22Rv1 (cell line): ENCODE data around the gene EIF4G1.

Experiments
- H3K27ac ChIP-seq: fragments of 450-650 bp; 2 replicates; pipeline ENCODE4 v1.5.1; 2017
- ZFX ChIP-seq: fragments of 450-650 bp; IDR thresholded peaks from 2 replicates; pipeline ENCODE4 v1.6.1; 2017; ENCODE audit warnings: antibody characterized with exemption, borderline replicate concordance
- TF ChIP-seq, protein P1 (sequence below): fragments of 450-650 bp; IDR thresholded peaks from 2 replicates; pipeline ENCODE4 v1.5.1; 2017; ENCODE audit warnings: mild to moderate bottlenecking

EIF4G1 gene

DNA sequence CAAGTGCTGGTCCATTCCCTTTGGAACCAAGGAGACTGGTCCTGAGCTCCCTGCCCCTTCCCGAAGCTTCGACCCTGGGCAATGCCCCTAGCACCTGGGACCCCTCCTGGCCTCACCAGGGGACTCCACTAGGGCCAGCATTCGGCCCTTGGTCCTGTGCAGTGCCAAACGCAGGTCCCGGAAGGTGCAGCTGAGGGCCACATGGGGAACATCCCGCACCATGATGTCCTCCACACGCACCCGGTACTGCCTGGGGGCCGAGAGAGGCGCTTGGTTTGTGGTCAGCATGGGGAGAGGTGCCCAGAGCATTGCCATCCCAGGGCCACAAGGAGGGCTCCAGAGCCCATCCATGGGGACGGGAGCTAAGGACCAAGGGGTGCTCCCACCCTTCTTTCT, 39.1 kb downstream of the EIF4G1 start:
- no peak for TF ChIP-seq ZFX
- TF ChIP-seq, protein P1, sequence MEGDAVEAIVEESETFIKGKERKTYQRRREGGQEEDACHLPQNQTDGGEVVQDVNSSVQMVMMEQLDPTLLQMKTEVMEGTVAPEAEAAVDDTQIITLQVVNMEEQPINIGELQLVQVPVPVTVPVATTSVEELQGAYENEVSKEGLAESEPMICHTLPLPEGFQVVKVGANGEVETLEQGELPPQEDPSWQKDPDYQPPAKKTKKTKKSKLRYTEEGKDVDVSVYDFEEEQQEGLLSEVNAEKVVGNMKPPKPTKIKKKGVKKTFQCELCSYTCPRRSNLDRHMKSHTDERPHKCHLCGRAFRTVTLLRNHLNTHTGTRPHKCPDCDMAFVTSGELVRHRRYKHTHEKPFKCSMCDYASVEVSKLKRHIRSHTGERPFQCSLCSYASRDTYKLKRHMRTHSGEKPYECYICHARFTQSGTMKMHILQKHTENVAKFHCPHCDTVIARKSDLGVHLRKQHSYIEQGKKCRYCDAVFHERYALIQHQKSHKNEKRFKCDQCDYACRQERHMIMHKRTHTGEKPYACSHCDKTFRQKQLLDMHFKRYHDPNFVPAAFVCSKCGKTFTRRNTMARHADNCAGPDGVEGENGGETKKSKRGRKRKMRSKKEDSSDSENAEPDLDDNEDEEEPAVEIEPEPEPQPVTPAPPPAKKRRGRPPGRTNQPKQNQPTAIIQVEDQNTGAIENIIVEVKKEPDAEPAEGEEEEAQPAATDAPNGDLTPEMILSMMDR = no peak
- H3K27ac ChIP-seq = no peak overlapping the region

DNA sequence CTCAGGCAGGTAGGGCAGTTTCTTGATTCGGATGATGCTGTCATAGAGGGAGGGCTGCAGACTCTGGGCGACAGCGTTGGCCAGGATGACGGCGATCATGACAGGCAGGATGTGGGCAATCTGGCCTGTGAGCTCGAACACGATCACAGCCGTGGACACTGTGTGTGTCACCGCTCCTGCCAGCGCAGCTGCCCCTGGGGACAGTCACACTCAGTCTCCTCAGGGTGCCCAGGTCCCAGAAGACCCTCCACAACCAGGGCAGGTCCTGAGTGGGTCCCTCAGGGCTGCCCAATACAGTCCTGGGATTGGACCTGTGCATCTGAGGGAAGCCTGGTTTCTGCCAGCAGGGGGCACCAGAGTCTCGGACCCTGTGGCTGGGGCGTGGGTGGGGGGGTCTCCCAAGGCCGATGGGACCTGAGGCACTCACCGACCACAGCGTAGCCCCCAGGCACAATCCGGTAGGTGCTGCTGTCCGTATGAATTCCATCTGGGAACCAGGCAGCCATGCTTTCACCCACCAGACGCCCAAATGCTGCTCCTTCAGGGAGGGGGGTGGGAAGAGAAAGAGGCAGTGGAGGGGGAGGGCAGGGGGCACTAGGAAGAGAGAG, 39.8 kb downstream of the EIF4G1 start:
- no peak for TF ChIP-seq ZFX
- TF ChIP-seq, protein P1 = peak; percentile 92
- no peak overlapping the region for H3K27ac ChIP-seq

DNA sequence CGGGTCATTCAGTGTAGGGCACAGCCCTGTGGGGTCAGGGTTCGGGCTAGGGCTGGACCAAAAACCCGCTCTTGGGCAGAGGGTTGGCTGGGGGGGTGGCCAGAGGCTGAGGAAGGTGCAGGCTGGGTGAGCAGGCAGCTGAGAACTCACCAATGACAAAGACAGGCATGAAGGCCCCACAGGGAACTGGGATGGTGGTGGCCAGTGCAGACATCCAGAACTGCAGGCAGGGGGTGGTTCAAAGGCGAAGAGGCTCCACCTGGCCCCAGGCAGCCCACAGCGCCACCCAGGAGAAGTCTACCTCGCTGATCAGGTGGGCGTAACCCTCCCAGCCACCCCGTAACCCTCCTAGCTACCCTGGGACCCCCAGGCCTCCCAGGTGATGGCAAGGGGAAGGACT, 40.3 kb downstream of the EIF4G1 start:
- H3K27ac ChIP-seq = no peak overlapping the region
- TF ChIP-seq ZFX = no peak
- TF ChIP-seq, protein P1 = no peak

DNA sequence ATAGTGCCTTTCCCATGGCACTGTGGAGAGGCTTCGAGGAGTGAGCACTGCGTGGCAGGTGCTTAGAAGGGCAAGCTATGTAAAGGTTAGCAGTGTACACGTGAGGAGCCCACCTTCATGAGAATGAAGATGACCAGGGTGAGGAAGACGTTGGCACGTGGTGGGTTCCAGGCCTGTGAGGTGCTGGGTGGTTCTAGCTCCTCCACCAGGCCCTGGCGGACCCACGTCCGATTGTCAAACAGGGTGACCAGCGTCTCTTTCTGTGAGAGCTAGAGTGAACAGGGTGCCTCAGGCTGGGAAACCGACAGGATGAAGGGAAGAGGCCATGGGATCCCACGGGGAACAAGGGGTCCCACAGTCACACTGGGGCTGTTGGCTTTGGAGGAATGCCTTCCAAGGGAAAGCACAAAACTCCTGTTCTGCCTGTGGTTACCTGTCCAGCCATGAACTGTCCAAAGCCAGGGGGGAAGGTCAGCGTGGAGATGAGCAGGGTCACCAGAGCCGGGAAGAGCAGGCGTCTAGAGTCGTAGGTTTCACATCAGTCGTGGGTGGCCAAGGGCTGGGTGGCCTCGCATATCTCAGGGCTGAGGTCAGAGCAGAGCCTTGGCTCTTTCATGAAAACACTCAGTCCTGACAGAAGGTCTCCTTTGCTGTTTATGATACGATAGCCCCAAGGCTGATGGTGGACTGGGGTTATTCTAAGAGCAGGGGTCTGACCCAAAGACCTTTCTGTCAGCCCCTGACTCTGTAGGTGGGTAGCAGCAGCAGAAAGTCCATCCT, 41.0 kb downstream of the EIF4G1 start:
- no peak for TF ChIP-seq ZFX
- TF ChIP-seq, protein P1 = no peak
- H3K27ac ChIP-seq = no peak overlapping the region

DNA sequence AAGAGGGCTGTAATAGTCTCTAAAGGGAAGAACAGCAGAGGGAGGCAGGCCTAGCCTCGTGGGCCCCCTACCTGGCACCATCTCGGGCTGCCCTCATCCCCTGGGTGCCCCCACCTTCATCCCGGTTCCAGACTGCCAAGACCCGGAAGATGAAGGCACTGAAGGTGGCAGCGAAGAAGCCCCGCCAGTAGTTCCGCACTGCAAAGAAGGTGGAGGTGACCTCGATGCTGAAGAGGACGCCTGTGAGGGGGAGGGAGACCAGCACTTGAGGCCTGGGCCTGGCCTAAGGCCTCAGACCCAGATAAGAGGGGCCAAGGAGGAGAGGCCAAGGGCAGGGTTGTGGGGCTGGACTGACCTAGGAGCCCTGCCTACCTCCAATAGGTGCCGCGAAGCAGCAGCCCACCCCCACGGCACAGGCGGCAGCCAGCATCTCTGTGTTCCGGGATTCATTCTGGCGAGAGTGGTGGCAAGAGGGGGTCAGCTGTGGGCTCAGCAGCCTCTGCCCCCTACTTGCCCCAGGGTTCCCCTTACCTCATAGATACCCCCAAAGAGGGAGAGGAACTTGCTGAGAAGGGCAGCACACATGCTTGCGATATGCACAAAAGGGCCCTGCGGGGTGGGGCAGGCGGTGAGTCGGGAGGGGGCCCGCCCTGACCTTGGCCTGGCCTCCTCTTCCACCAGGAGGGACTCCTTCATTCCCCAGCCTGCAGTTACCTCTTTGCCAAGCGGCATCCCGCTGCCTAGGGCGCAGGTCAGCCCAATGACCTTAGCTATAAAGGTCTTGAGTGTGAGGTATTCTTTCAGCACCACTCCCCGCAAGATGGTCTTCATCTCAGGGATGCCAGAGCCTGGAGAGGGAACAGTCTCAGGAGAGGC, 43.1 kb downstream of the EIF4G1 start:
- no peak overlapping the region for H3K27ac ChIP-seq
- no peak for TF ChIP-seq ZFX
- TF ChIP-seq, protein P1 = no peak

DNA sequence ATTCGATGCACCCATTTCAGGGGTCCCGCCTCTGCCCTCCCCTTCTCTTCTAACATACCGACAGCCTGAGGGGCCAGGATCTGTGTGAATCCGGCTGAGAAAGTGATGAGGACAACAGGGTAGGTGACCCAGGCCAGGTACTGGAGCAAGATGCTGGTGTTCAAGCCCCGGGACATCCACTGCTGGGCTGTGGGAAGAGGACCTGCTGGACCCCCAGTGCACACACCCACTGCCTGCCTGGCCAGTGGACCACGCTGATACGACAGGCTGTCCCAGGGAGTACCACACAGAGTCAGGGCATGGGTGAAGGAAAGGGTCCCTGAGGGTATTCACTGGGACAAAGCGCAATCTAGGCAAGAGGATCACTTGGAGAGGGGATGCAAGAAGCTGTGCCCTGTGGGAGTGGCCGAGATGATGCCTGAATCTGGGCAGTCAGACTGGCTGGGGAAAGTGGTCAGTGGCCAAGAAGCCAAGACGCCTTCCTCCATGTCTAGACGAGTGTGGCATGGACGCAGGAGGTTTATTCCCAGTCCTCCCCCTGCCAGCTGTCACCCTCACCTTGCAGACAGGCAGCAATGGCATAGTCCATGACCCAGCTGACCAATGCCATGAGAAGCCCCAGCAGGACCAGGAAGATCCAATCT, 43.8 kb downstream of the EIF4G1 start:
- H3K27ac ChIP-seq = no peak overlapping the region
- TF ChIP-seq, protein P1 = no peak
- no peak for TF ChIP-seq ZFX
